Measurements from ENCODE around the gene TMEM63B.
"Not testable (repeated sequence)": the region's sequence is repeated elsewhere in the genome, so short reads cannot be mapped to it uniquely, and the experiment has no call there.

Gene TMEM63B

GRCh38 chr6:44196351-44196750 lies 69.0 kb downstream of the TMEM63B start:
- not testable (repeated sequence) for DNase-seq

DNA sequence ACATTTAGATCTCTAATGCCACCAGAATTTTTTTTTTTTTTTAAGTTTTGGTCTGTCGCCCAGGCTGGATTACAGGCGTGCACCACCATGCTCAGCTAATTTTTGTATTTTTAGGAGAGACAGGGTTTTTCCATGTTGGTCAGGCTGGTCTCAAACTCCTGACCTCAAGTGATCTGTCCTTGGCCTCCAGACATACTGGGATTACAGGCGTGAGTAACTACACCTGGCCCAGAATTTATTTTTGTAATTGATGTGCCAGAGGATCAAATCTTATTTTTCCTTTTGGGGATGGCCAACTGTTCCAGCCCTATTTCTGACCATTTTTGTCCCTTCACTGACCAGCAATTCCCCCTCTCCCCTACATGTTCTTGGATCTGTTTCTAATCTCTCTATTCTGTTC lies 71.3 kb downstream of the TMEM63B start:
- DNase-seq = no peak

GRCh38 chr6:44199883-44200282 lies 72.5 kb downstream of the TMEM63B start:
- no peak for DNase-seq

GRCh38 chr6:44201200-44201599 lies 73.8 kb downstream of the TMEM63B start:
- DNase-seq = no peak

- no peak for DNase-seq
These were observed 74.4 kb downstream of the TMEM63B start for GRCh38 chr6:44201638-44202303.

GRCh38 chr6:44202332-44202971 lies 75.1 kb downstream of the TMEM63B start:
- no peak for DNase-seq

GRCh38 chr6:44202972-44203750 lies 75.8 kb downstream of the TMEM63B start:
- DNase-seq = no peak

DNA sequence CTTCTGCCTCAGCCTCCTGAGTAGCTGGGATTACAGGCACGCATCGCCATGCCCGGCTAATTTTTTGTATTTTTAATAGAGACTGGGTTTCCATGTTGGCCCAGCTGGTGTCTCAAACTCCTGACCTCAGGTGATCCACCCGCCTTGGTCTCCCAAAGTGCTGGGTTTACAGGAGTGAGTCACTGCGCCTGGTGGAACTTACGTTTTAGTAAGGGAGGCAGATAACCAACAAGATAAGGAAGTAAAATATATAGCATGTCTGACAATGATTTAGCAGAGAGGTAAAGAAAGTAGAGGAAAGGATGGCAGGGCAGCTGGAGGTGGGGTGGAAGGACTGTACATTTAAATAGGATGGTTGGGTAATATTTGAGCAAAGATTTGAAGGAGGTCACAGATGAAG lies 76.6 kb downstream of the TMEM63B start:
- no peak for DNase-seq

Measured in midbrain (tissue), 1 donor.